IMR-90 (cell line): ENCODE data around the gene ZNF407. TPM values are rescaled to one million over a fixed set of nuclear protein-coding genes. Genes with fewer than 3 reads are reported as not detected.

Experiments used
- ATAC-seq: fragments of 200-7000 bp; cut with Tn5 transposase; 2 replicates; pipeline ENCODE4 v1.9.1; 2020; ENCODE audit warnings: low read depth, mild to moderate bottlenecking, moderate library complexity
- BruUV-seq: library from RNA; stranded (reverse); fragments of 400-500 nt; replicated peaks from 2 replicates; lab custom pipeline; 2021; lab: Mats Ljungman, UMichigan
- CTCF ChIA-PET: fragments of 300-600 bp; formaldehyde crosslinking; extraction: SDS; loops from one replicate; lab custom pipeline; 2021; ENCODE audit warnings: antibody characterized with exemption; lab: Yijun Ruan, JAX
- POLR2A ChIA-PET: fragments of 300-600 bp; sonication (Branson Sonifier 250); formaldehyde crosslinking; loops from one replicate; lab custom pipeline; 2022; ENCODE audit warnings: antibody characterized with exemption; ENCODE audit not compliant: unreplicated experiment; lab: Charles Lee
- DNase-seq: peaks from one replicate; pipeline ENCODE4 v3.0.0; 2013
- H2AFZ ChIP-seq: replicated peaks from 2 replicates; pipeline ENCODE3; 2013; ENCODE audit warnings: low read length, mild to moderate bottlenecking; ENCODE audit not compliant: poor library complexity
- H2AK5ac ChIP-seq: 2 replicates; pipeline ENCODE4 v1.6.1; 2013; ENCODE audit warnings: low read depth, low read length, inconsistent platforms
- H2AK9ac ChIP-seq: replicated peaks from 2 replicates; pipeline ENCODE3; 2013; ENCODE audit warnings: mild to moderate bottlenecking, low read depth, low read length, moderate library complexity; ENCODE audit not compliant: poor library complexity
- H2BK120ac ChIP-seq: 2 replicates; pipeline ENCODE4 v1.6.1; 2013; ENCODE audit warnings: low read depth, low read length, inconsistent platforms
- H2BK15ac ChIP-seq: 3 replicates; pipeline ENCODE4 v1.6.1; 2013; ENCODE audit warnings: low read depth, low read length, inconsistent platforms
- H2BK20ac ChIP-seq: 2 replicates; pipeline ENCODE4 v1.6.1; 2013; ENCODE audit warnings: low read depth, mild to moderate bottlenecking, inconsistent platforms, low read length, moderate library complexity
- H2BK5ac ChIP-seq: 2 replicates; pipeline ENCODE4 v1.6.1; 2013; ENCODE audit warnings: mild to moderate bottlenecking, low read depth, low read length, inconsistent platforms; ENCODE audit not compliant: poor library complexity, severe bottlenecking
- H3K14ac ChIP-seq: replicated peaks from 2 replicates; pipeline ENCODE4 v1.6.1; 2013; ENCODE audit warnings: low read depth, low read length, inconsistent platforms
- H3K18ac ChIP-seq: 2 replicates; pipeline ENCODE4 v1.6.1; 2013; ENCODE audit warnings: low read depth, low read length, control low read depth
- H3K23ac ChIP-seq: 2 replicates; pipeline ENCODE4 v1.6.1; 2013; ENCODE audit warnings: low read depth, low read length, inconsistent platforms
- H3K27ac ChIP-seq: 2 replicates; pipeline ENCODE4 v1.5.1; 2013; ENCODE audit warnings: mild to moderate bottlenecking, control low read depth, low read length; ENCODE audit not compliant: insufficient read depth
- H3K27me3 ChIP-seq: 2 replicates; pipeline ENCODE4 v1.6.1; 2013; ENCODE audit warnings: low read length; ENCODE audit not compliant: control insufficient read depth, insufficient read depth
- H3K36me3 ChIP-seq: 2 replicates; pipeline ENCODE4 v1.6.1; 2013; ENCODE audit warnings: low read length, mixed read lengths; ENCODE audit not compliant: control insufficient read depth, insufficient read depth
- H3K4ac ChIP-seq: 2 replicates; pipeline ENCODE4 v1.6.1; 2013; ENCODE audit warnings: low read depth, low read length, inconsistent platforms
- H3K4me1 ChIP-seq: 2 replicates; pipeline ENCODE4 v1.6.1; 2013; ENCODE audit warnings: low read length, mixed read lengths; ENCODE audit not compliant: control insufficient read depth, insufficient read depth
- H3K4me2 ChIP-seq: 2 replicates; pipeline ENCODE4 v1.6.1; 2013; ENCODE audit warnings: low read depth, mild to moderate bottlenecking, control low read depth, low read length, moderate library complexity
- H3K4me3 ChIP-seq: 2 replicates; pipeline ENCODE4 v1.5.1; 2013; ENCODE audit warnings: low read depth, mild to moderate bottlenecking, control low read depth, low read length, moderate library complexity; ENCODE audit not compliant: insufficient read depth
- H3K56ac ChIP-seq: 2 replicates; pipeline ENCODE4 v1.6.1; 2013; ENCODE audit warnings: low read length, inconsistent platforms; ENCODE audit not compliant: insufficient read depth; ENCODE audit errors: extremely low read depth
- H3K79me1 ChIP-seq, 2 experiments: 2 replicates each; pipeline ENCODE4 v1.6.1; 2013; ENCODE audit warnings: low read length in 2 of 2, inconsistent platforms in 1 of 2, low read depth in 1 of 2
- H3K9ac ChIP-seq: 2 replicates; pipeline ENCODE4 v1.6.1; 2013; ENCODE audit warnings: low read depth, low read length, control low read depth
- H3K9me1 ChIP-seq: 2 replicates; pipeline ENCODE4 v1.6.1; 2013; ENCODE audit warnings: low read length, inconsistent platforms; ENCODE audit not compliant: insufficient read depth
- H3K9me3 ChIP-seq: 2 replicates; pipeline ENCODE4 v1.6.1; 2013; ENCODE audit warnings: low read length; ENCODE audit not compliant: control insufficient read depth, insufficient read depth
- H4K20me1 ChIP-seq: 2 replicates; pipeline ENCODE4 v1.6.1; 2013; ENCODE audit warnings: low read length, inconsistent platforms; ENCODE audit not compliant: insufficient read depth
- H4K5ac ChIP-seq: 2 replicates; pipeline ENCODE4 v1.6.1; 2013; ENCODE audit warnings: mild to moderate bottlenecking, low read depth, low read length, control low read depth
- H4K8ac ChIP-seq, 2 experiments: 2 replicates each; pipeline ENCODE4 v1.6.1; 2013; ENCODE audit warnings: low read depth in 2 of 2, low read length in 2 of 2, control low read depth in 1 of 2, inconsistent platforms in 1 of 2
- H4K91ac ChIP-seq: 2 replicates; pipeline ENCODE4 v1.6.1; 2013; ENCODE audit warnings: low read depth, low read length, inconsistent platforms; ENCODE audit not compliant: insufficient read depth
- BHLHE40 ChIP-seq: fragments of 150-350 bp; IDR thresholded peaks from 2 replicates; pipeline ENCODE4 v1.6.1; 2016; ENCODE audit warnings: mild to moderate bottlenecking, low read depth, low read length
- CTCF ChIP-seq: conservative IDR thresholded peaks from 2 replicates; pipeline ENCODE4 v1.5.1; 2012; ENCODE audit warnings: mild to moderate bottlenecking, low read depth, low read length, improper control_type of control experiment
- POLR2A ChIP-seq: IDR thresholded peaks from 2 replicates; pipeline ENCODE4 v1.6.1; 2012; ENCODE audit warnings: mild to moderate bottlenecking, low read depth, low read length
- RCOR1 ChIP-seq: IDR thresholded peaks from 2 replicates; pipeline ENCODE4 v1.6.1; 2012; ENCODE audit warnings: mild to moderate bottlenecking, low read length, improper control_type of control experiment; ENCODE audit not compliant: insufficient replicate concordance
- WGBS, 2 experiments: methylation state at CpG; one replicate each; pipeline versions ENCODE4 v1.1.5 to v1.1.7; 2013; ENCODE audit warnings: missing lambda C conversion rate in 2 of 2; ENCODE audit not compliant: insufficient read length in 1 of 2; ENCODE audit errors: extremely low coverage in 2 of 2; 5-methylcytosine and 5-hydroxymethylcytosine counted together
- dilution Hi-C: fragments of 300-500 bp; cut with HindIII; formaldehyde crosslinking; loops from one replicate; pipeline ENCODE4 v1.14.3; 2018; ENCODE audit warnings: low sequenced_read_pairs; ENCODE audit not compliant: unreplicated experiment
- in situ Hi-C: fragments of 300-500 bp; cut with MboI; formaldehyde crosslinking; loops from 3 replicates; pipeline ENCODE4 v1.14.3; 2019; ENCODE audit warnings: low sequenced_read_pairs, inconsistent platforms, mixed read lengths
- intact Hi-C: fragments of 100-400 bp; cut with micrococcal nuclease; formaldehyde crosslinking; loops from 2 replicates; pipeline ENCODE4 v1.10.0; 2022
- polyA plus RNA-seq, 3 experiments: library from polyadenylated mRNA; depleted of rRNA; stranded (reverse); fragments of >200 nt; gene quantifications; 2 replicates each; pipeline ENCODE4 v1.2.3, GENCODE V29; 2012; ENCODE audit warnings: low replicate concordance in 1 of 3
- total RNA-seq: library from RNA; depleted of rRNA; stranded (reverse); fragments of >200 nt; gene quantifications from 2 replicates; pipeline ENCODE4 v1.2.3, GENCODE V29; 2012
- TF ChIP-seq, protein P1 (sequence below): fragments of 150-350 bp; IDR thresholded peaks from 2 replicates; pipeline ENCODE4 v1.6.1; 2017; ENCODE audit warnings: mild to moderate bottlenecking, antibody characterized with exemption, low read length, low read depth

ZNF407 gene
- total and polyA plus RNA-seq, 2 of the 4 experiments (the other 2 are of a cell fraction) = 3.1 to 20.1 TPM

- TF ChIP-seq CTCF (no peak), POLR2A (no peak)
Measured at GRCh38 chr18:74784752-74785151, 187.1 kb downstream of the ZNF407 start (continued).

DNA sequence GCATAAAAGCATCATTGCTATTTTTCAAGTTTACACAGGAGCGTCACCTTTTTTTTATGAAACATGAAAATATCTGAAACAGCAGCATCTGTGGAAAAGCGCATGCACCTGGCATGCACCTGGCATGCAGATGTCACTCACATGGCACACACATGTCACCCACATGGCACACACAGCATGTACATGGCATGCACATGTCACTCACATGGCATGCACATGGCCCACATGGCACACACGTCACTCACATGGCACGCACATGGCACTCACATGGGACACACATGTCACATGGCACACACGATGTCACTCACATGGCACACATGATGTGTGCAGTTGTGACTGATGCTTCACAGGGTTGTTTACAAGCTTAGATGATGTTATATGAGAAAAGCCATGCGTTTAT, 188.0 kb downstream of the ZNF407 start:
- no peak for TF ChIP-seq BHLHE40
- TF ChIP-seq RCOR1 = no peak
- TF ChIP-seq, protein P1, sequence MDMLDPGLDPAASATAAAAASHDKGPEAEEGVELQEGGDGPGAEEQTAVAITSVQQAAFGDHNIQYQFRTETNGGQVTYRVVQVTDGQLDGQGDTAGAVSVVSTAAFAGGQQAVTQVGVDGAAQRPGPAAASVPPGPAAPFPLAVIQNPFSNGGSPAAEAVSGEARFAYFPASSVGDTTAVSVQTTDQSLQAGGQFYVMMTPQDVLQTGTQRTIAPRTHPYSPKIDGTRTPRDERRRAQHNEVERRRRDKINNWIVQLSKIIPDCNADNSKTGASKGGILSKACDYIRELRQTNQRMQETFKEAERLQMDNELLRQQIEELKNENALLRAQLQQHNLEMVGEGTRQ = no peak
- Histone ChIP-seq H3K27me3 (no peaks in the 10 kb centered on the region), H4K91ac (no peak overlapping the region), H2AFZ (no peak overlapping the region), H3K27ac (no peak overlapping the region), H3K4me2 (no peak overlapping the region), H3K14ac (no peak overlapping the region), H4K8ac (peak overlapping the region in 1 of 2 experiments; percentile 49; a peak in 1 of 4 replicates), H3K9ac (no peak overlapping the region), H3K36me3 (peaks cover 3% of the 10 kb centered on the region), H2AK5ac (peak overlapping the region; percentile 92; the same call in 1 of the 2 replicates), H3K79me1 (peaks cover 0 to 6% of the 10 kb centered on the region in 2 experiments; a peak in 2 of 4 replicates), H3K23ac (no peak overlapping the region), H2BK5ac (no peak overlapping the region), H3K56ac (no peak overlapping the region), H2AK9ac (no peak overlapping the region), H3K4ac (no peak overlapping the region), H4K5ac (no peak overlapping the region), H4K20me1 (no peaks in the 10 kb centered on the region), H2BK120ac (no peak overlapping the region), H3K18ac (no peak overlapping the region), H2BK20ac (no peak overlapping the region), H2BK15ac (no peak overlapping the region), H3K4me3 (no peak overlapping the region), H3K9me1 (peaks cover 3% of the 10 kb centered on the region), H3K9me3 (no peaks in the 10 kb centered on the region), H3K4me1 (no peaks in the 10 kb centered on the region)
- in situ Hi-C loops (no loop called here), intact Hi-C loops (no loop called here), dilution Hi-C loops (no loop called here)
- ATAC-seq (no peak), DNase-seq (no peak)
- ChIA-PET POLR2A (interaction anchor here (0.5 kb wide), 1 partner anchor 222 kb away, joined by 3 read pairs; no protein-coding TSS in a partner anchor), CTCF (no interaction called here)
- BruUV-seq = no TSS peak
- 100% methylated on average over 2 of the region's 6 CpGs; no CpG with 5 or more reads in 1 of the 2 experiments for WGBS, 2 experiments
